Breast epithelium (tissue), 3 donors: Measurements from ENCODE around the gene RC3H2.

ENCODE experiments used
- POLR2A ChIP-seq: fragments of 450-650 bp; IDR thresholded peaks from one replicate; pipeline ENCODE4 v1.6.1; 2016; ENCODE audit warnings: antibody characterized with exemption, mild to moderate bottlenecking, moderate library complexity
- TF ChIP-seq, protein P1 (sequence below), 3 donors: fragments of 450-650 bp; IDR thresholded peaks; one replicate each; pipeline ENCODE4 v1.5.1; 2016 to 2017; ENCODE audit warnings: antibody characterized with exemption in 3 of 3, mild to moderate bottlenecking in 3 of 3, moderate library complexity in 3 of 3

DNA sequence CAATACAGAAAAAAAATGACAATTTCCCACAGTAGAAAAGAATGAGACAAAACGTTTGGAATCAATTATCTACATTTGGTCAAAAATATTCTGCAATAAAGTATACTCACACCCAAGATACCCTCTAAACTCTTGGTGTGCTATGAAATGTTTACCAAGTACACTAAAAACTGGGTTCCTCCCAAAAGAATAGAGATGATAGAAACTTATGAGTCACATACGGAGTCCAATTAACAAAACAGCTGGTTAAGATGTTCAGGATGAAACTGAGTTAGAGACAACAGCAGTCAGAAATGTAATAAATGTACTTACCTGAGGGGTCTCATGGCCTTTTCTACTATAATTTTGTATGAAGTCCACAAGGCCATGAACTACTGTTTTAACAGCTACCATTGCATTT, 25.7 kb downstream of the RC3H2 start:
- TF ChIP-seq, protein P1, sequence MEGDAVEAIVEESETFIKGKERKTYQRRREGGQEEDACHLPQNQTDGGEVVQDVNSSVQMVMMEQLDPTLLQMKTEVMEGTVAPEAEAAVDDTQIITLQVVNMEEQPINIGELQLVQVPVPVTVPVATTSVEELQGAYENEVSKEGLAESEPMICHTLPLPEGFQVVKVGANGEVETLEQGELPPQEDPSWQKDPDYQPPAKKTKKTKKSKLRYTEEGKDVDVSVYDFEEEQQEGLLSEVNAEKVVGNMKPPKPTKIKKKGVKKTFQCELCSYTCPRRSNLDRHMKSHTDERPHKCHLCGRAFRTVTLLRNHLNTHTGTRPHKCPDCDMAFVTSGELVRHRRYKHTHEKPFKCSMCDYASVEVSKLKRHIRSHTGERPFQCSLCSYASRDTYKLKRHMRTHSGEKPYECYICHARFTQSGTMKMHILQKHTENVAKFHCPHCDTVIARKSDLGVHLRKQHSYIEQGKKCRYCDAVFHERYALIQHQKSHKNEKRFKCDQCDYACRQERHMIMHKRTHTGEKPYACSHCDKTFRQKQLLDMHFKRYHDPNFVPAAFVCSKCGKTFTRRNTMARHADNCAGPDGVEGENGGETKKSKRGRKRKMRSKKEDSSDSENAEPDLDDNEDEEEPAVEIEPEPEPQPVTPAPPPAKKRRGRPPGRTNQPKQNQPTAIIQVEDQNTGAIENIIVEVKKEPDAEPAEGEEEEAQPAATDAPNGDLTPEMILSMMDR (IDR thresholded peaks at IDR 0.05), result no peak
- TF ChIP-seq POLR2A, result no peak
